ENCODE results near the gene FBXO4.
A peak's percentile ranks its signal among the peaks of the same experiment; 100 is the strongest.
"Not testable (repeated sequence)": the region's sequence is repeated elsewhere in the genome, so short reads cannot be mapped to it uniquely, and the experiment has no call there.

FBXO4 gene

GRCh38 chr5:41921874-41922273 is 3.2 kb upstream of the FBXO4 start:
- peak; percentile 49 for DNase-seq (ENCODE audit: low read depth)

GRCh38 chr5:41924526-41924871 is 582 bp upstream of the FBXO4 start:
- no peak for DNase-seq (ENCODE audit: low read depth)

- DNase-seq (ENCODE audit: low read depth) = no peak
Measured at GRCh38 chr5:41925555-41925951, 472 bp downstream of the FBXO4 start.

- no peak for DNase-seq (ENCODE audit: low read depth)
Measured at GRCh38 chr5:41927604-41928003, 2.5 kb downstream of the FBXO4 start.

GRCh38 chr5:41929035-41929434 is 4.0 kb downstream of the FBXO4 start:
- no peak for DNase-seq (ENCODE audit: low read depth)

- DNase-seq (ENCODE audit: low read depth) = no peak
Measured at GRCh38 chr5:41932770-41933169, 7.7 kb downstream of the FBXO4 start.

GRCh38 chr5:41935544-41935943 is 10.5 kb downstream of the FBXO4 start:
- DNase-seq (ENCODE audit: low read depth) = no peak

- DNase-seq (ENCODE audit: low read depth) = no peak
Measured at GRCh38 chr5:41940641-41941040, 15.6 kb downstream of the FBXO4 start.

GRCh38 chr5:41945332-41945955 is 20.4 kb downstream of the FBXO4 start:
- not testable (repeated sequence) for DNase-seq (ENCODE audit: low read depth)

GRCh38 chr5:41951224-41951623 is 26.1 kb downstream of the FBXO4 start:
- no peak for DNase-seq (ENCODE audit: low read depth)

- DNase-seq (ENCODE audit: low read depth) = no peak
Measured at GRCh38 chr5:41954286-41954685, 29.2 kb downstream of the FBXO4 start.

- DNase-seq (ENCODE audit: low read depth) = no peak
Measured at GRCh38 chr5:41955432-41956024, 30.4 kb downstream of the FBXO4 start.

- no peak for DNase-seq (ENCODE audit: low read depth)
Measured at GRCh38 chr5:41956943-41957342, 31.9 kb downstream of the FBXO4 start.

- DNase-seq (ENCODE audit: low read depth) = no peak
Measured at GRCh38 chr5:41960481-41960880, 35.4 kb downstream of the FBXO4 start.

- DNase-seq (ENCODE audit: low read depth) = no peak
Measured at GRCh38 chr5:41961736-41962135, 36.7 kb downstream of the FBXO4 start.

- DNase-seq (ENCODE audit: low read depth) = no peak
Measured at GRCh38 chr5:41962491-41962890, 37.4 kb downstream of the FBXO4 start.

GRCh38 chr5:41966401-41967105 is 41.5 kb downstream of the FBXO4 start:
- no peak for DNase-seq (ENCODE audit: low read depth)

- no peak for DNase-seq (ENCODE audit: low read depth)
Measured at GRCh38 chr5:41967401-41967800, 42.3 kb downstream of the FBXO4 start.

GRCh38 chr5:41968153-41968723 is 43.2 kb downstream of the FBXO4 start:
- DNase-seq (ENCODE audit: low read depth) = no peak

- no peak for DNase-seq (ENCODE audit: low read depth)
Measured at GRCh38 chr5:41973087-41973486, 48.0 kb downstream of the FBXO4 start.

GRCh38 chr5:41973887-41974286 is 48.8 kb downstream of the FBXO4 start:
- no peak for DNase-seq (ENCODE audit: low read depth)

- DNase-seq (ENCODE audit: low read depth) = no peak
Measured at GRCh38 chr5:41978676-41979075, 53.6 kb downstream of the FBXO4 start.

GRCh38 chr5:41980396-41980795 is 55.3 kb downstream of the FBXO4 start:
- no peak for DNase-seq (ENCODE audit: low read depth)
